ENCODE measurements around the gene TSHZ1.

The TSHZ1 gene

DNA sequence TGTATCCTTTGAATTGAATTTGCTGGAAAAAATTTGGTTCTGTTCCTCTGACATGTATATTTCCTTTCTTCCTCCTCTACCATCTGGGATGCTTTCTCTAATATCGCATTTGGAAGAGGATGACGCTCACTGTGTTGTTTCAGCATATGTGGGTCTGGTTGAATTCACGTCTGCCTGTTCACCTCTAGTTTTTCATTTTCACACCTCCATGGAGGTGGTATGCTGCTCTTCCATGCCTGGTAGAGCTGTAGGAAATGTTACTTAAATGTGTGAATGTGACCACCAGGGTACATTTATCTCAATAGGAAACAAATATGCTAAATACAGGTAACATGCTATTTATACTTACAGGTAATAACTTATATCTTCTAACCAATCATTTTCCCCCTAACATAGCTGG lies 44.5 kb downstream of the TSHZ1 start:
- Histone ChIP-seq H3K4me3 (ENCODE audit: low read depth, low read length) (no peak overlapping the region), H3K27ac (ENCODE audit: extremely low read depth, low read depth, low read length) (no peak overlapping the region), H3K36me3 (ENCODE audit: control insufficient read depth in 2 of 2, insufficient read depth in 1 of 2, low read length in 2 of 2) (no peaks in the 10 kb centered on the region), H3K9me3 (ENCODE audit: control insufficient read depth, insufficient read depth, low read depth, low read length) (no peaks in the 10 kb centered on the region), H3K4me1 (ENCODE audit: control insufficient read depth, insufficient read depth, low read length) (peaks cover 16% of the 10 kb centered on the region)
- POLR2A ChIA-PET: no interaction called here
- no peak for TF ChIP-seq KLF1 (tag by site-specific recombination; IDR thresholded peaks at IDR 0.05)
- TF ChIP-seq ZNF362 (tag by site-specific recombination; IDR thresholded peaks at IDR 0.05): no peak
- no peak for TF ChIP-seq ZNF404 (tag by site-specific recombination; IDR thresholded peaks at IDR 0.05)
- no peak for TF ChIP-seq PRDM10 (tag by site-specific recombination; IDR thresholded peaks at IDR 0.05)
- TF ChIP-seq ZFP3 (tag by site-specific recombination; IDR thresholded peaks at IDR 0.05; ENCODE audit: low read depth): no peak
- TF ChIP-seq MYNN (tag by site-specific recombination; IDR thresholded peaks at IDR 0.05; ENCODE audit: borderline replicate concordance): no peak
- TF ChIP-seq, protein P1, sequence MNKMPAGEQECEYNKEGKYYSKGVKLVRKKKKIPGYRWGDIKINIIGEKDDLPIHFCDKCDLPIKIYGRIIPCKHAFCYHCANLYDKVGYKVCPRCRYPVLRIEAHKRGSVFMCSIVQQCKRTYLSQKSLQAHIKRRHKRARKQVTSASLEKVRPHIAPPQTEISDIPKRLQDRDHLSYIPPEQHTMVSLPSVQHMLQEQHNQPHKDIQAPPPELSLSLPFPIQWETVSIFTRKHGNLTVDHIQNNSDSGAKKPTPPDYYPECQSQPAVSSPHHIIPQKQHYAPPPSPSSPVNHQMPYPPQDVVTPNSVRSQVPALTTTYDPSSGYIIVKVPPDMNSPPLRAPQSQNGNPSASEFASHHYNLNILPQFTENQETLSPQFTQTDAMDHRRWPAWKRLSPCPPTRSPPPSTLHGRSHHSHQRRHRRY (tag by site-specific recombination; IDR thresholded peaks at IDR 0.05): no peak
- TF ChIP-seq ZNF350 (tag by site-specific recombination; IDR thresholded peaks at IDR 0.05): no peak
- TF ChIP-seq ZBTB7A (tag by site-specific recombination; IDR thresholded peaks at IDR 0.05; ENCODE audit: low read depth): no peak
- TF ChIP-seq SETDB1 (IDR thresholded peaks at IDR 0.05; ENCODE audit: insufficient read length, low read length): no peak
- no peak for TF ChIP-seq SP2 (tag by site-specific recombination; IDR thresholded peaks at IDR 0.05)
- CTCF ChIA-PET: interaction anchor here (1.3 kb wide), 1 partner anchor 9 kb away, joined by 5 read pairs; no protein-coding TSS in a partner anchor

- ChIA-PET CTCF (interaction anchor here (1.2 to 1.3 kb wide), 2 partner anchors 10 to 914 kb away, joined by 3 to 5 read pairs; no protein-coding TSS in a partner anchor), POLR2A (no interaction called here)
- H3K27ac ChIP-seq (ENCODE audit: extremely low read depth, low read depth, low read length): no peak overlapping the region
- H3K4me3 ChIP-seq (ENCODE audit: low read depth, low read length): no peak overlapping the region
- no peaks in the 10 kb centered on the region for H3K9me3 ChIP-seq (ENCODE audit: control insufficient read depth, insufficient read depth, low read depth, low read length)
- no peaks in the 10 kb centered on the region for H3K36me3 ChIP-seq (ENCODE audit: control insufficient read depth in 2 of 2, insufficient read depth in 1 of 2, low read length in 2 of 2)
- H3K4me1 ChIP-seq (ENCODE audit: control insufficient read depth, insufficient read depth, low read length): peaks cover 14% of the 10 kb centered on the region
- TF ChIP-seq ZBTB21 (tag by site-specific recombination; IDR thresholded peaks at IDR 0.05) (no peak), GLI2 (tag by site-specific recombination; IDR thresholded peaks at IDR 0.05; ENCODE audit: borderline replicate concordance, low read depth) (no peak), ZNF274 (IDR thresholded peaks at IDR 0.05; ENCODE audit: low read length) (no peak), ZNF274 (tag by site-specific recombination; IDR thresholded peaks at IDR 0.05; ENCODE audit: borderline replicate concordance) (no peak), ZNF311 (tag by site-specific recombination; IDR thresholded peaks at IDR 0.05; ENCODE audit: borderline replicate concordance) (no peak), ZNF16 (tag by site-specific recombination; IDR thresholded peaks at IDR 0.05; ENCODE audit: low read depth) (no peak), ZNF514 (tag by site-specific recombination; IDR thresholded peaks at IDR 0.05) (no peak), ZNF223 (tag by site-specific recombination; IDR thresholded peaks at IDR 0.05) (no peak)
- TF ChIP-seq, protein P2, sequence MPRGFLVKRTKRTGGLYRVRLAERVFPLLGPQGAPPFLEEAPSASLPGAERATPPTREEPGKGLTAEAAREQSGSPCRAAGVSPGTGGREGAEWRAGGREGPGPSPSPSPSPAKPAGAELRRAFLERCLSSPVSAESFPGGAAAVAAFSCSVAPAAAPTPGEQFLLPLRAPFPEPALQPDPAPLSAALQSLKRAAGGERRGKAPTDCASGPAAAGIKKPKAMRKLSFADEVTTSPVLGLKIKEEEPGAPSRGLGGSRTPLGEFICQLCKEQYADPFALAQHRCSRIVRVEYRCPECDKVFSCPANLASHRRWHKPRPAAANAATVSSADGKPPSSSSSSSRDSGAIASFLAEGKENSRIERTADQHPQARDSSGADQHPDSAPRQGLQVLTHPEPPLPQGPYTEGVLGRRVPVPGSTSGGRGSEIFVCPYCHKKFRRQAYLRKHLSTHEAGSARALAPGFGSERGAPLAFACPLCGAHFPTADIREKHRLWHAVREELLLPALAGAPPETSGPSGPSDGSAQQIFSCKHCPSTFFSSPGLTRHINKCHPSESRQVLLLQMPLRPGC (tag by site-specific recombination; IDR thresholded peaks at IDR 0.05): no peak
Measured at GRCh38 chr18:75256376-75256775, 45.8 kb downstream of the TSHZ1 start.

All from HEK293 (cell line).